Tibial nerve (tissue), 4 donors: ENCODE results near the gene DENND1A. TPM values are rescaled to one million over a fixed set of nuclear protein-coding genes. Genes with fewer than 3 reads are reported as not detected.

Experiments
- DNase-seq, 2 donors: peaks; one replicate each; pipeline ENCODE4 v3.0.0-alpha.2; 2019; ENCODE audit warnings: low spot score in 2 of 2
- H3K27ac ChIP-seq, 4 donors: fragments of 200-600 bp; sonication (generic) in 3 of 4; one replicate each; pipeline ENCODE4 v1.5.1; 2017 to 2019; ENCODE audit warnings: mild to moderate bottlenecking in 1 of 4
- H3K27me3 ChIP-seq, 2 donors: fragments of 200-600 bp; sonication (generic) in 1 of 2; one replicate each; pipeline versions ENCODE4 v1.5.1 to v1.6.0; 2017 to 2019
- H3K36me3 ChIP-seq, 3 donors: fragments of 200-600 bp; sonication (generic); one replicate each; pipeline ENCODE4 v1.5.1; 2018 to 2019
- H3K4me1 ChIP-seq, 4 donors: fragments of 200-600 bp; sonication (generic) in 3 of 4; one replicate each; pipeline ENCODE4 v1.5.1; 2017 to 2019
- H3K4me3 ChIP-seq, 4 donors: fragments of 200-600 bp; sonication (generic) in 3 of 4; one replicate each; pipeline ENCODE4 v1.5.1; 2017 to 2019; ENCODE audit warnings: mild to moderate bottlenecking in 1 of 4, moderate library complexity in 1 of 4
- H3K9me3 ChIP-seq, 4 donors: fragments of 200-600 bp; sonication (generic) in 3 of 4; one replicate each; pipeline ENCODE4 v1.5.1; 2017 to 2019
- CTCF ChIP-seq, 5 experiments: fragments of 200-600 bp in 3 of 5; fragments of 450-650 bp in 2 of 5; sonication (generic) in 3 of 5; IDR thresholded peaks; one replicate each; pipeline ENCODE4 v1.5.1; 2016 to 2019; ENCODE audit warnings: antibody characterized with exemption in 5 of 5, mild to moderate bottlenecking in 3 of 5, moderate library complexity in 2 of 5
- EP300 ChIP-seq, 2 donors: sonication (generic); formaldehyde crosslinking; IDR thresholded peaks; one replicate each; pipeline ENCODE4 v1.6.1; 2017; ENCODE audit warnings: antibody characterized with exemption in 2 of 2, mild to moderate bottlenecking in 1 of 2
- POLR2A ChIP-seq, 2 donors: fragments of 450-650 bp; IDR thresholded peaks; one replicate each; pipeline ENCODE4 v1.6.1; 2017; ENCODE audit warnings: antibody characterized with exemption in 2 of 2, mild to moderate bottlenecking in 2 of 2, moderate library complexity in 2 of 2
- WGBS, 2 donors: methylation state at CpG; one replicate each; pipeline ENCODE4 v1.1.5; 2018; 5-methylcytosine and 5-hydroxymethylcytosine counted together
- total RNA-seq, 4 donors: library from RNA; depleted of rRNA; stranded (reverse); fragments of >200 nt; gene quantifications; one replicate each; pipeline ENCODE4 v1.1.0, GENCODE V29; 2016

Gene DENND1A
- total RNA-seq, 4 donors from 2014 or later: 17.5 to 34.8 (median 20.1) TPM

GRCh38 chr9:123411191-123411590, 518.7 kb downstream of the DENND1A start:
- TF ChIP-seq POLR2A (IDR thresholded peaks at IDR 0.05): no peak
- no peak for TF ChIP-seq EP300 (IDR thresholded peaks at IDR 0.05)
- no peak for TF ChIP-seq CTCF (IDR thresholded peaks at IDR 0.05)
- Histone ChIP-seq H3K4me3 (no peak overlapping the region), H3K9me3 (no peaks in the 10 kb centered on the region), H3K4me1 (peaks cover 0 to 5% (median 0%) of the 10 kb centered on the region in 4 donors), H3K27ac (no peak overlapping the region), H3K36me3 (peaks cover 0 to 22% (median 0%) of the 10 kb centered on the region in 3 donors), H3K27me3 (no peaks in the 10 kb centered on the region)
- DNase-seq: no peak
- 99% methylated on average over 9 to 10 of the region's 10 CpGs for WGBS, 2 donors

- no peak overlapping the region for H3K27ac ChIP-seq
- TF ChIP-seq CTCF (IDR thresholded peaks at IDR 0.05) (no peak), POLR2A (IDR thresholded peaks at IDR 0.05) (no peak)
- no peak overlapping the region for H3K4me3 ChIP-seq
- WGBS, 2 donors: 87 to 97% methylated on average over 11 to 12 of the region's 12 CpGs
- no peaks in the 10 kb centered on the region for H3K9me3 ChIP-seq
- H3K4me1 ChIP-seq: peaks cover 0 to 5% (median 0%) of the 10 kb centered on the region in 4 donors
- no peaks in the 10 kb centered on the region for H3K27me3 ChIP-seq
- no peak for DNase-seq
- H3K36me3 ChIP-seq: peaks cover 0 to 18% (median 0%) of the 10 kb centered on the region in 3 donors
These were observed 519.5 kb downstream of the DENND1A start for GRCh38 chr9:123410281-123410910.

GRCh38 chr9:123408313-123409262, 521.3 kb downstream of the DENND1A start:
- TF ChIP-seq POLR2A (IDR thresholded peaks at IDR 0.05): no peak
- TF ChIP-seq EP300 (IDR thresholded peaks at IDR 0.05): no peak
- Histone ChIP-seq H3K4me1 (peaks cover 0 to 5% (median 0%) of the 10 kb centered on the region in 4 donors), H3K36me3 (peaks cover 0 to 18% (median 0%) of the 10 kb centered on the region in 3 donors), H3K27ac (no peak overlapping the region), H3K4me3 (no peak overlapping the region), H3K27me3 (no peaks in the 10 kb centered on the region), H3K9me3 (no peaks in the 10 kb centered on the region)
- no peak for DNase-seq
- WGBS, 2 donors: 90 to 92% methylated on average over 9 to 10 of the region's 10 CpGs

DNA sequence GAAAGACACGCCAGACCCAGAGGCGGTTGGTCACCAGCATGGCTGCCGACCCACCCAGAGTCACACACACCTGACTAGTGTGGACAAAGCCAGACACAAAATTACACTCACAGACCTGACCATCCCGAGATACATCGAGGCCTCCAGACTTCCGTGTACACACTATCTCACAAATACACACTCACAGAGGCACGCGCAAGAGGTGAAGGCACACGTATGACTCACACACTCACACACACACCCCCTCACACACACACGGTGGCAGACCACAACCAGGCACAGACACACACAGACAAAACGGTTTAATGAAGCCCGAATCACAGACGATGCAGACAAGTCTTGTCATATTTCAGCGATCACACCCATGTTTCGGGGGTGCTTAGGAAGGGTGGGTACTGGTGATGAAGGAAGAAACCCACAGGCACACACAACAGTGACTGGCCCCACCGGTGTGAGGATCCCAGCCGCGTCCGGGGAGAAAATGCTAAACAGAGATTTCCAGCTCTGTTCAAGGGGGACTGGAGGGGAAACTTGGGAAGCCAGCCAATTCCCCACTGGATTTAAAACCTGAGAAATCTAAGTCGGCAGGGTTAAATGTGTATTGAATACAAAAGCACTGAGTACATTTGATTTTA, 522.6 kb downstream of the DENND1A start:
- no peak for TF ChIP-seq CTCF (IDR thresholded peaks at IDR 0.05)
- no peak for TF ChIP-seq POLR2A (IDR thresholded peaks at IDR 0.05)
- TF ChIP-seq EP300 (IDR thresholded peaks at IDR 0.05): no peak
- H3K9me3 ChIP-seq: no peaks in the 10 kb centered on the region
- H3K4me1 ChIP-seq: peaks cover 0 to 12% (median 0%) of the 10 kb centered on the region in 4 donors
- H3K27me3 ChIP-seq: no peaks in the 10 kb centered on the region
- no peak overlapping the region for H3K27ac ChIP-seq
- H3K4me3 ChIP-seq: no peak overlapping the region
- 75 to 84% methylated on average over 20 of the region's 20 CpGs for WGBS, 2 donors
- peaks cover 0 to 18% (median 0%) of the 10 kb centered on the region in 3 donors for H3K36me3 ChIP-seq
- no peak for DNase-seq

- no peaks in the 10 kb centered on the region for H3K9me3 ChIP-seq
- peaks cover 0 to 16% (median 0%) of the 10 kb centered on the region in 3 donors for H3K36me3 ChIP-seq
- H3K27me3 ChIP-seq: no peaks in the 10 kb centered on the region
- no peak overlapping the region for H3K27ac ChIP-seq
- 34 to 40% methylated on average over 13 of the region's 13 CpGs for WGBS, 2 donors
- H3K4me1 ChIP-seq: peaks cover 0 to 14% (median 0%) of the 10 kb centered on the region in 4 donors
- no peak for DNase-seq
- no peak for TF ChIP-seq POLR2A (IDR thresholded peaks at IDR 0.05)
- TF ChIP-seq EP300 (IDR thresholded peaks at IDR 0.05): no peak
- TF ChIP-seq CTCF (IDR thresholded peaks at IDR 0.05): no peak
- no peak overlapping the region for H3K4me3 ChIP-seq
These were observed 523.2 kb downstream of the DENND1A start for GRCh38 chr9:123406691-123407216.
